Measurements from ENCODE around the gene PI4KB.

DNA sequence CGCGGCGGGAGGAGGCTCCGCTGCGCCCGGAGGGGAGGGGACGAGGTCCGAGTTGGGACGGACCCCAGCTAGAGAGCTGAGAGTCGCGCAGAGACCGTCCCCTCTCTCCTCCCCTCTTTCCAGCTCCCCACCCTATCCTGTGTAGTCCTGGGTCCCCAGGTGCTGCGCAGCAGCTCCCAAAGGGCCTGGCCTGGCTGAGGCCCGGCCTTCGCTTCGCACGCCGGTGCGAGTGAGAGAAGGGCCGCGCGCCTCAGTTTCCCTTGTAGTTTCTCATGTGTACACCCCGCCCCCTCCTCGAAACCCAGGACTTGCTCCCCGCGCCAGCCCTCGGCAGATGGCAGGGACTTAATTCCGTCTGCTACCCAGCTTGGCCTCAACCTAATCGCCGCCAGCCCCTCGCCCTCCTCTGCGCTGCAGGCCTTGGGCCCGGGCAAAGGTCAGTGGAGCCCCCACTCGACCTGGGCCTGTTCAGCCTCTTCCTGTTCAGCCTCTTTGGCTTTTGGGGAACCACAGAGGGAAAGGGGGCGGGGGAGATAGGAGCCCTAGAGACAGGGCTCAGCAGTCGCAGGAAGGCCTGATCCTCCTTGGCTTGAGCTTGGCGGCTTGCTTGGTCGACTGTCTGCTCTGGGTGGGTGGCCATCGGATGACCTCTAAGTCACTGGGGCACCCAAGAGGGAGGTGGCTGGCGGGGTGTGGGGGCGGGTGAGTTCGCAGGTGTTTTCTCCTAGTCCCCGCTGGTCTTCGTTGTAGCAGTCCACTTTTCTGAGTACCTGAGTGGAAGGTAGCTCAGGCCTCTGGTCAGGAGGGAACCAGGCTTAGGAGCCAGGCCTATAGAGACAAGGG, 44.1 kb downstream of the PI4KB start:
- TF ChIP-seq, protein P1, sequence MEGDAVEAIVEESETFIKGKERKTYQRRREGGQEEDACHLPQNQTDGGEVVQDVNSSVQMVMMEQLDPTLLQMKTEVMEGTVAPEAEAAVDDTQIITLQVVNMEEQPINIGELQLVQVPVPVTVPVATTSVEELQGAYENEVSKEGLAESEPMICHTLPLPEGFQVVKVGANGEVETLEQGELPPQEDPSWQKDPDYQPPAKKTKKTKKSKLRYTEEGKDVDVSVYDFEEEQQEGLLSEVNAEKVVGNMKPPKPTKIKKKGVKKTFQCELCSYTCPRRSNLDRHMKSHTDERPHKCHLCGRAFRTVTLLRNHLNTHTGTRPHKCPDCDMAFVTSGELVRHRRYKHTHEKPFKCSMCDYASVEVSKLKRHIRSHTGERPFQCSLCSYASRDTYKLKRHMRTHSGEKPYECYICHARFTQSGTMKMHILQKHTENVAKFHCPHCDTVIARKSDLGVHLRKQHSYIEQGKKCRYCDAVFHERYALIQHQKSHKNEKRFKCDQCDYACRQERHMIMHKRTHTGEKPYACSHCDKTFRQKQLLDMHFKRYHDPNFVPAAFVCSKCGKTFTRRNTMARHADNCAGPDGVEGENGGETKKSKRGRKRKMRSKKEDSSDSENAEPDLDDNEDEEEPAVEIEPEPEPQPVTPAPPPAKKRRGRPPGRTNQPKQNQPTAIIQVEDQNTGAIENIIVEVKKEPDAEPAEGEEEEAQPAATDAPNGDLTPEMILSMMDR (conservative IDR thresholded peaks at IDR 0.05; ENCODE audit: low read depth, low read length) = no peak
- TF ChIP-seq RCOR1 (IDR thresholded peaks at IDR 0.05; ENCODE audit: insufficient replicate concordance, low read length) (no peak), POLR2A (IDR thresholded peaks at IDR 0.05; ENCODE audit: low read depth, low read length) (no peak), SMC3 (IDR thresholded peaks at IDR 0.05; ENCODE audit: low read depth, low read length) (no peak), MAFK (IDR thresholded peaks at IDR 0.05; ENCODE audit: low read depth, low read length) (no peak), MXI1 (IDR thresholded peaks at IDR 0.05; ENCODE audit: borderline replicate concordance, low read depth, low read length) (no peak), FOS (IDR thresholded peaks at IDR 0.05; ENCODE audit: low read depth, low read length) (no peak), CEBPB (IDR thresholded peaks at IDR 0.05; ENCODE audit: low read depth, low read length) (no peak)
- TF ChIP-seq, protein P2, sequence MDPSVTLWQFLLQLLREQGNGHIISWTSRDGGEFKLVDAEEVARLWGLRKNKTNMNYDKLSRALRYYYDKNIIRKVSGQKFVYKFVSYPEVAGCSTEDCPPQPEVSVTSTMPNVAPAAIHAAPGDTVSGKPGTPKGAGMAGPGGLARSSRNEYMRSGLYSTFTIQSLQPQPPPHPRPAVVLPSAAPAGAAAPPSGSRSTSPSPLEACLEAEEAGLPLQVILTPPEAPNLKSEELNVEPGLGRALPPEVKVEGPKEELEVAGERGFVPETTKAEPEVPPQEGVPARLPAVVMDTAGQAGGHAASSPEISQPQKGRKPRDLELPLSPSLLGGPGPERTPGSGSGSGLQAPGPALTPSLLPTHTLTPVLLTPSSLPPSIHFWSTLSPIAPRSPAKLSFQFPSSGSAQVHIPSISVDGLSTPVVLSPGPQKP (IDR thresholded peaks at IDR 0.05; ENCODE audit: borderline replicate concordance, low read depth, low read length) = no peak
- TF ChIP-seq, protein P3, sequence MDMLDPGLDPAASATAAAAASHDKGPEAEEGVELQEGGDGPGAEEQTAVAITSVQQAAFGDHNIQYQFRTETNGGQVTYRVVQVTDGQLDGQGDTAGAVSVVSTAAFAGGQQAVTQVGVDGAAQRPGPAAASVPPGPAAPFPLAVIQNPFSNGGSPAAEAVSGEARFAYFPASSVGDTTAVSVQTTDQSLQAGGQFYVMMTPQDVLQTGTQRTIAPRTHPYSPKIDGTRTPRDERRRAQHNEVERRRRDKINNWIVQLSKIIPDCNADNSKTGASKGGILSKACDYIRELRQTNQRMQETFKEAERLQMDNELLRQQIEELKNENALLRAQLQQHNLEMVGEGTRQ (IDR thresholded peaks at IDR 0.05; ENCODE audit: low read depth, low read length) = no peak

Measured in IMR-90 (cell line).